ENCODE data around the gene C1QTNF8.

Gene C1QTNF8, protein sequence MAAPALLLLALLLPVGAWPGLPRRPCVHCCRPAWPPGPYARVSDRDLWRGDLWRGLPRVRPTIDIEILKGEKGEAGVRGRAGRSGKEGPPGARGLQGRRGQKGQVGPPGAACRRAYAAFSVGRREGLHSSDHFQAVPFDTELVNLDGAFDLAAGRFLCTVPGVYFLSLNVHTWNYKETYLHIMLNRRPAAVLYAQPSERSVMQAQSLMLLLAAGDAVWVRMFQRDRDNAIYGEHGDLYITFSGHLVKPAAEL

GRCh38 chr16:1096169-1097082 is at the start of gene C1QTNF8:
Gene C1QTNF8 (minus strand): TSS chr16:1096244. CDS start chr16:1094922, 1,322 bp downstream.
- no peak for DNase-seq (ENCODE audit: low spot score)

DNA sequence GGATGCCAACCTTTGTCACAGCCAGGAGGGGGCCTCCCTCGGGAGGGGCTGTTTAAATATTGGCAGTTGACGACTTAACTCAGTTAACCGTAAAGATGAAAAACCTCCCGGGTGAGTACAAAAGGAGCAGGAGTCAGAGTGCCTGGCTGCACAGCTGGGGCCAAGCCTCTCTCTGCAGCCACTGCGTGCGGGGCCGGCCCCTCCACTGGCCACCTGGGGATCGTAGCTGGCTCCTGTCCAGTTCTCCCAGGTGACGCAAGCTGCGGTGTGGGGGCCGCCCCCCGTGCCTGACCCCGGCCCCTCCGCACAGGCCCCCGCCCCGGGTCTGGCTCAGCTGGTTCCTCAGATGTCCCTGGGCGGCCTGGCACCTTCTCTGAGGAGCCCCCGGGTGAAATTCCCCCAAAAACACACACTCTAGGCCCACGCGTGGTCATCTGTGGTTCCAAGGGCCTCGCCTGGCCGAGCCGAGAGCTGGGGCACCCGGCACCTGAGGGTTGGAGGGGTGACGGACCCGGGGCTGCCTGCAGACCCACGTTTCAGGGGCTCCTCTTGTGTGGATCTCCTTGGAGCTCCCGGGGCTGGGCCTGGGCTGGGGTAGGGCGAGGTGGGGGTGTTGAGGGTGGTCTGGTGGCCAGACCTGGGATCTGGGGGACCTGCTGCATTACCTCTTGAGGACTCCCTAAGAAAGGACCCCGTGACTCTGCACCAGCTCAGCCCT is 49.5 kb upstream of the C1QTNF8 start:
- DNase-seq (ENCODE audit: low spot score), result no peak

GRCh38 chr16:1144476-1145382 is 48.7 kb upstream of the C1QTNF8 start:
- DNase-seq (ENCODE audit: low spot score), result no peak

DNA sequence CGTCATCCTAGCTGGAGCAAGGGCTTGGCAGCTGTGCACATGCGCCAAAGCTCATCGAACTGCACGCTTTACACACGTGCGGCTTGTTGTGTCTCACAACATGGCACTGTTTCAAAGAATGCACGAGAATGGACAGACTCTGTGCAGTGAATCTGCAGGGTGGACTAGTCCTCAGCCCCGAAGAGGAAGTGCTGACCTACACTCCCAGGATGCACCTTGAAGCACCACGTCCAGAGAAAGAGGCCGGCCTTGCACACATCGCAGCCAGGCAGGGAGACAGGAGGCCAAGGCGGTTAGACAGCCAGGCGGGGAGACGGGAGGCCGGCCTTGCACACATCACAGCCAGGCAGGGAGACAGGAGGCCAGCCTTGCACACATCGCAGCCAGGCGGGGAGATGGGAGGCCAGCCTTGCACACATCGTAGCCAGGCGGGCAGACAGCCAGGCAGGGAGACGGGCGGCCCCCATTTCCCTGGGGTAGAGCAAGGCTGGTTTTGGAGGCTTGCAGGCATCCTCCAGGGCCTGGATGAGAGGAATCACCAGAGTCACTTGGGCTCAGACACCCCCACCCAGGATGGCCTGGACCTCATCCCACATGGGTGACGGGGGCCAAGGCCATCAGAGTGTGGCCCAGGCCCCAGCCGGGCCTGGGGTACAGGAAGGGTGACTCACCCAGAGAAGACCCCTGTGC is 47.9 kb upstream of the C1QTNF8 start:
- no peak for DNase-seq (ENCODE audit: low spot score)

DNA sequence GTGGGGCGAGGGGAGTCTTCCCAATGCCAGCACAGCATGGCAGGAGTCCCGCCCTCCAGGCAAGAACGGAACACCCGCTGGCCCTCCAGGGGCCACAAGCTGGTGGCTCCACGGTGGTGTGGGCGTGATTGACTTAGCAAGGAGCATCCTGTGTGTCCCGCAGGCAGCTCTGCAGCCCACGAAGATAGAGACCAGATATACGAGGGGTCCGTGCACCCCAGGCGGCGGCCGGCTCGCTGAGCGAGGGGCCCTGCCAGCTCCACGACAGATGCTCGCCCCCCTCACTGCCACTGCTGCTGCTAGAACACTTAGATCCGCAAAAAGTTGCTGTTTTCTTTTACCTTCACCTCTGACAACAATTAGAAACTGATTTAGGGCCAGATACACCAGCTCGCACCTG is 46.9 kb upstream of the C1QTNF8 start:
- no peak for DNase-seq (ENCODE audit: low spot score)

DNA sequence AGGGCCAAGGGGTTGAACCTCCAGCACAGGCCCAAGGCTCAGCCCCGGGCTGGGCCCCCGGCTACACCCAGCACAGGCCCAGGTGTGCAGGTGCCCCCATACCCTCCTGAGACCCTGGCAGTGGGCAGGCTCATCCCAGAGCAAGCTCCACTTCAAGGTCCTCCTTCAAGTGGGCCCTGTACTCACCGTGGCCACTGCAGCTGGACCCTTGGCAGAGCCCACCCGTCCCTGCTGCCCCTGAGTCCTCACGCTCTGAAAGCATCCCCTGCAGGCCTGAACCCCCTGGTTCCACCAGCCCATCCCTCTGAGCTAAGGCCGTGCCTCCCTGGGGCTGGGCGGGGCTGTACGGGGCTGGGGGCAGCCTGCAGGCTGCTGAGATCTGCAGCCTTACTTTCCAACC is 45.7 kb upstream of the C1QTNF8 start:
- no peak for DNase-seq (ENCODE audit: low spot score)

DNA sequence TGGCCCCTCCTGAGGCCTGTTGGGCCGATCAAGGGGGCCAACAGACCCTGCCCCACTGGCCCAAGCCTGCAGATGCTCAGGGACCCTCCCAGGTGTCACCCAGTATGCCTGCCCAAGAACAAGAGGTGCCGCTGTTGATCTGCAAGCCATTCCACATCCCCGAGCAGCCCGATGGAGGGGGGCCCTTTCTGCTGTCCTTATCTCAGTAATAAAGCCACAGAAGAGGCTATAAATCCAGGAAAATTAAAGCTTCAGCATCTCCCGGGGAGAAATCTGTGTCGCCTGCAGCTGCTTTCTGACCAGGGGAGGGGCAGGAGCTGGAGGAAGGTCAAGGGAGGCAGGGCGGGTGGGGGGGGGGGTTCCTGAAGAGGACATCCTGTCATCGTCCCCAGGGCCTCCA is 45.1 kb upstream of the C1QTNF8 start:
- DNase-seq (ENCODE audit: low spot score), result no peak

- DNase-seq (ENCODE audit: low spot score), result no peak
Measured at GRCh38 chr16:1140582-1141162, 44.6 kb upstream of the C1QTNF8 start.

DNA sequence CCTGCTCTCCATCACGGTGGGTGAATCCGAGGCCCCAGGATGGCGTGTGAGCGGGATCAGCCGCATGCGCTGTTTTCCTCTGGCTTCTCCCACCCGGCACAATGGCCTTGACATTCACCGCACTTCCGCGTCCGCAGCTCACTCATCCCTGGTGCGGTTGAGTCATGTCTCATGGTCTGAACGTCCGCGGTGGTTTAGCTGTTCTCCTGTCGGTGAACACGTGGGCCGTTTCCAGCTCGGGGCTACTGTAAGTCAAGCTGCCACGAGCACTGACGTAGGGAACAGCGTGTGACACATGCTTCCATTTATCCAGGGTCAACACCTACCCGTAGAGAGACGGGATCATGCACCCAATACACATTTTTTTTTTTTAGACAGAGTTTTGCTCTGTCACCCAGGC is 41.6 kb upstream of the C1QTNF8 start:
- no peak for DNase-seq (ENCODE audit: low spot score)

GRCh38 chr16:1135459-1135825 is 39.4 kb upstream of the C1QTNF8 start:
- DNase-seq (ENCODE audit: low spot score), result no peak

DNA sequence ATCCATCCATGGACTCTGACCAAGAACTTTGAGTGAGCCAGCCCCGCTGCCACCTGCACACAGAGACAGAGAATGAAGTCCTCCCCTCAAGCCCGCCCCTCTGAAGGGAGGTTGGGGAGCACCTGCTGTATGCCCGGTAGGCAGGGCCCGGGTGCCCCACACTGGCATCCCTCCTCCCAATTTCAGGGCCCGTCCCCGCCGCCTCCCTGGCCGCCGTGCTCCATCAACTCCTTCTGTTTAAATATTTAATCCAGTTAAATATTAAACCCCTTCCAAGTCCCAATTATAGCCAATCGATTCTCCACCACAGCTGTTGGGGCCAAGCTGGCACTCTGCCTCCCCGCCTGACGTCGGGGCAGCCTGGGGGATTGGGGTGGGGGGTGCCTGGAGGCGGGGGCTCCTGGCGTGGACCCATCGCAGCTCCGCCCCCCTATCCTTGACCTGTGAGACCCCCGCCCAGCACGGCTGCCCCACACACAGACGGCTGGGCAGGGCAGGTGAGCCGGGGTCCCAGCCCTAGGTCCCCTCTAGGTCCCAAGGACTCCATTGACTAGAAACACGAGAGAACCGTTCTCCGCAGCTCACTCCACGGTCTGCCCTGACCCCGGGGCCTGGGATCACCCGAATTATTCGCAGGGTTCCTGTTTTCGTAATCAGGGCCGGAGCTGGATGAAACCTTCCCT is 38.9 kb upstream of the C1QTNF8 start:
- no peak for DNase-seq (ENCODE audit: low spot score)

- no peak for DNase-seq (ENCODE audit: low spot score)
Measured at GRCh38 chr16:1133810-1134520, 37.9 kb upstream of the C1QTNF8 start.

- no peak for DNase-seq (ENCODE audit: low spot score)
Measured at GRCh38 chr16:1133271-1133670, 37.2 kb upstream of the C1QTNF8 start.

- DNase-seq (ENCODE audit: low spot score), result no peak
Measured at GRCh38 chr16:1132431-1132830, 36.4 kb upstream of the C1QTNF8 start.

DNA sequence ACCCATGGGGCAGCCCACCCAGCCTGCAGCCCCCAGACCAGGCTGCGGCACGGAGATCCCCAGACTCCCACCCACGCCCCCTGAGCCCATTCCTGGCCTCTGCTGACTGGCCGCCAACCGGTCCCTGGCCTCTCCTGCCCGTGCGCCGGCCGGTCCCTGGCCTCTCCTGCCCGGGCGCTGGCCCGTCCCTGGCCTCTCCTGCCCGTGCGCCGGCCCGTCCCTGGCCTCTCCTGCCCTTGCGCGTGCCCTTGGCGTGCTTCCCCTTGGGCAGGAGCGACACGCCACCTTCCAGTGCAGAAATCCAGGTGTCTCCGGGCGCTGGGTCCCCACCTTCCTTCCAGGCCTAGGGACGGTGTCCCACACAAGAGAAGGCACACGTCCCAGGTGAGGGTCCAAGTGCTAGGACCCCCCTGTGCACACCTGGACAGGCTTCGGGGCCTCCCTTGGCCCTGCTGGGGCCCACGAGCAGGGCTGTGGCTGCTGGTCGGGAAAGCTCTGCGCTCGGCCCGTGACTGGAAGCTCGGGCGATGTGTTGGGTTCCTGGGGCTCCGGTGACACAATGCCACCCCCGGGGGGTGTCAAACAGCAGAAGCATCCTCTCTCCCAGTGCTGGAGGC is 35.4 kb upstream of the C1QTNF8 start:
- no peak for DNase-seq (ENCODE audit: low spot score)

- DNase-seq (ENCODE audit: low spot score), result no peak
Measured at GRCh38 chr16:1130382-1130781, 34.3 kb upstream of the C1QTNF8 start.

DNA sequence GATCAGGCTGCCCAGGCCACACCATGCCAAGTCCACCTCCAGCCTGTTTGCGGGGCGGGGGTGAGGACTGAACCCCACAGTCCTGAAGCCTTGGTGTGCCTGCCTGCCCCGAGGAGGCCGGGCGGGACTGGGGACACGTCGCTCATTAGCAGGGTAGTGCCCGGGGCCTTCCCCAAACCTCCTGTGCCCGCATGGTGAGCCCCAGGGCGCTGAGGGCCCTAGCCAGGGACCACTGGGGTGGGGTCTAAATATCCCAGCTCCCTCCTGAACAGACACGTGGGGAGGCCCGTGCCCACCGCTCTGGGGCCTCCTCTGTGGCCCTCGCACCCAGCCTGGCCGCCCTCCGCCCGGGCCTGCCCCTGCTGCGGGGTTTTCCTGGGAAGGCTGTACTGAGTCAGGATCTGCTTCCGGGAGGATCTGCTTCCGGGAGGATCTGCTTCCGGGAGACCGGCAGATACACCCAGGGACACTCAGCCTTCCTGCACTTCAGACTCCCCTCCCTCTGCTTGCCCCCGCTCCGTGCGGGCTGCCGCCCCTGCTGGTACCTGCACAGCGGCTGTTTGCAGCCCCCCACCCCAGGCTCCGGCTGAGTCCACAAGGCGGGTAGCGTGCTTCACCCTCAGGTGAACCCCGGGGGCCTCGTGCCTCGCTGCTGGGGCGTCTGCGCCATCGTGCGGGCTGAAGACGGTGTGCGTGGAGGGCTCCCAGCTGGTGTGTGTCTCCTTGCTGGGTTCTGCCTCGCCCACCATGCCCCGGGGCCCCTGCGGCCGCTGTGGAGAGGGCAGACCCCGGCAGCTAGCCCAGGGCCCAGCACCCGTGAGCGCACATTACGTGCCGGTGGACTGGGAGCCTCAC is 33.3 kb upstream of the C1QTNF8 start:
- no peak for DNase-seq (ENCODE audit: low spot score)
